BJ (cell line): ENCODE measurements around the gene DENND1C. TPM values are rescaled to one million over a fixed set of nuclear protein-coding genes. Genes with fewer than 3 reads are reported as not detected.

Experiments
- CTCF ChIA-PET: fragments of 350-600 bp; formaldehyde crosslinking; extraction: SDS; loops from one replicate; lab custom pipeline; 2021; ENCODE audit warnings: antibody characterized with exemption, inconsistent platforms; lab: Yijun Ruan, JAX
- POLR2A ChIA-PET: fragments of 300-600 bp; sonication (Branson Sonifier 250); formaldehyde crosslinking; extraction: SDS; loops from one replicate; lab custom pipeline; 2021; ENCODE audit warnings: antibody characterized with exemption; lab: Charles Lee
- DNase-seq: peaks from one replicate; pipeline ENCODE4 v3.0.0-alpha.2; 2011; ENCODE audit warnings: low read depth
- H3K27me3 ChIP-seq: 2 replicates; pipeline ENCODE4 v1.6.0; 2011; ENCODE audit warnings: low read length; ENCODE audit not compliant: control insufficient read depth, insufficient read depth
- H3K36me3 ChIP-seq: 2 replicates; pipeline ENCODE4 v1.5.1; 2011; ENCODE audit warnings: low read length; ENCODE audit not compliant: control insufficient read depth, insufficient read depth
- H3K4me3 ChIP-seq: 2 replicates; pipeline ENCODE4 v1.5.1; 2011; ENCODE audit warnings: low read depth, mild to moderate bottlenecking, control low read depth, low read length
- polyA plus RNA-seq: library from polyadenylated mRNA; depleted of rRNA; stranded (reverse); fragments of >200 nt; gene quantifications from 2 replicates; pipeline ENCODE4 v1.2.3, GENCODE V29; 2011
- TF ChIP-seq, protein P1 (sequence below): IDR thresholded peaks from 2 replicates; pipeline ENCODE4 v1.5.1; 2011; ENCODE audit warnings: low read depth, mild to moderate bottlenecking, control low read depth, inconsistent platforms, low read length, moderate library complexity; ENCODE audit not compliant: insufficient read depth

Gene DENND1C
- polyA plus RNA-seq, 1 experiment, result 0.07 TPM

DNA sequence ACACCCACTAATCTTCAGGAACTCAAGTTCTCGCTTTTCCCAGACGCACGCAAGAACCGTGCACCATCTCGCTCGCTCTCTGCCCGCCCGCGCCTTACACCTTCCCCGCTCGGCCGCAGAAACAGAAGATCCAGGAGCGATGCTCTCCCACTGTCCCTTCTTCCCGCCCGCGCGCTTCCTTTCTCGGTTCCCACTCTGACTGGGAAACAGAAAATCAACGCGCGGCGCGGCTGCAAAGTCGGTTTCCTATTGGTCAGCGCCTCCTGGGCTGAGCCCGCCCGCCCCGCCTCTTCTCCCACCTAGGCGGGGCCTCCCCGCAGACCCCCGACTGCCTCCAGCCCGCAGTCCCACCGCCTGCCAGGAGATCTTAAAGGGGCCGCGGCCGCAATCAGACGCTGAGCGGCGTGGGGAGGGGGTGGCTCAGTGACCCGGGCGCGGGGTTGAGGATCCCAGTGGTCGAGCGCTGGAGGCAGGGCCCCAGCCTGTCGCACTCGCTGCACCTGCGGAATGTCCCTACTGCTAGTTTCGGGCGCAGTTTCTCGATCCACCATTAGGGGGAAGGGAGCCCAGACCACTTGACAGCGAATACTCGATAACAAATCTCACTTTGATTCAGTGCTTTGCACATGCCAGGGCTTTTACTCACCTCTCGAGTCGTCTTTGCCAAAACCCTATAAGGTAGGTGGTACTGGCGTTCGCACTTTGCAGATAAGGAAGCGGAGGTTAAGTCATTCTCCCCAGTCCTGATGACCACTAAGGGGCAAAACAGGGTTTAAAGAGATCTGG is 21.3 kb downstream of the DENND1C start:
- peak; percentile 69 for DNase-seq
- ChIA-PET POLR2A (no interaction called here), CTCF (interaction anchor here (1.0 kb wide), 1 partner anchor 16 kb away, joined by 3 read pairs; no protein-coding TSS in a partner anchor)
- H3K36me3 ChIP-seq, result no peaks in the 10 kb centered on the region
- H3K4me3 ChIP-seq, result peak overlapping the region; percentile 80
- TF ChIP-seq, protein P1, sequence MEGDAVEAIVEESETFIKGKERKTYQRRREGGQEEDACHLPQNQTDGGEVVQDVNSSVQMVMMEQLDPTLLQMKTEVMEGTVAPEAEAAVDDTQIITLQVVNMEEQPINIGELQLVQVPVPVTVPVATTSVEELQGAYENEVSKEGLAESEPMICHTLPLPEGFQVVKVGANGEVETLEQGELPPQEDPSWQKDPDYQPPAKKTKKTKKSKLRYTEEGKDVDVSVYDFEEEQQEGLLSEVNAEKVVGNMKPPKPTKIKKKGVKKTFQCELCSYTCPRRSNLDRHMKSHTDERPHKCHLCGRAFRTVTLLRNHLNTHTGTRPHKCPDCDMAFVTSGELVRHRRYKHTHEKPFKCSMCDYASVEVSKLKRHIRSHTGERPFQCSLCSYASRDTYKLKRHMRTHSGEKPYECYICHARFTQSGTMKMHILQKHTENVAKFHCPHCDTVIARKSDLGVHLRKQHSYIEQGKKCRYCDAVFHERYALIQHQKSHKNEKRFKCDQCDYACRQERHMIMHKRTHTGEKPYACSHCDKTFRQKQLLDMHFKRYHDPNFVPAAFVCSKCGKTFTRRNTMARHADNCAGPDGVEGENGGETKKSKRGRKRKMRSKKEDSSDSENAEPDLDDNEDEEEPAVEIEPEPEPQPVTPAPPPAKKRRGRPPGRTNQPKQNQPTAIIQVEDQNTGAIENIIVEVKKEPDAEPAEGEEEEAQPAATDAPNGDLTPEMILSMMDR, result peak; percentile 65
- H3K27me3 ChIP-seq, result peaks cover 5% of the 10 kb centered on the region

DNA sequence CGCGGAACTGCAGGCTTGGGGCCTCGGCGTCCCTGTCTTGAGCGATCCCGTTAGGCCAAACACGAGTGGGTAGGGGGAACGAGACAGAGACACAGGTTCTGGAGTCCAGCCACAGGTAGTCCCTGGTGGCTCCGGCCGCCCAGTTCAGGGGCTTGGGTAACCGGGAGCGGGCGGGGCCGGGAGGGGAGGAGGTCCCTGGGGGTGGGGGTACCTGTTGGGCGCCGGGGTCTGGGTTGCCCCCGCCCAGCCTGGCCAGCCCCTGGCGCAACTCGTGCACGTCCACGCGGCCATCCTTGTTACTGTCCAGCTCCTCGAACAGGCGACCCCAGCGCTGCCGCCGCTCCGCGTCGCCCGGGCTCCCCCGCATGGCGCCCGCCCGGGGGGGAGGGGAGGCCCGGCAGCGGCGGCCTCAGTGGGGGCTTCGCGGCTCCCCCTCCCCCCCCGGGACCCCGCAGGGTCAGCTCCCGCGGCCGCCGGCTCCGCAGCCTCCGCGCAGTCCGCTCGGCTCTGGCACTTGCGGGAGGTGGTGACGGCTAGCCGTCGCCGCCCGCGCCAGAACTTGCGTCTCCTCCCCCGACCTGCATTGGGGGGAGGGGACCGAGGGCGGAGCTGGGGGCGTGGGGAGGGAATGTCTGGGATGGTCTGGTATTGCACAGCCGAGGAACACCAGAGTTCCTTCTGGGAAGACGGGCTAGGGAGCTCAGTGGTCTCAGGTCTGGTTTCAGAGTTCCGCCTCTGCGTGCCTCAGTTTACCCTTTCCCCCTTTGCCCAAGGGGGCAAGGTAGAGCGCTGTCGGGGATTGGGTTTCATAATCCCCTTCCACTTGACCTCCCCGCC is 22.1 kb downstream of the DENND1C start, which contains the start of gene SLC25A23:
Gene SLC25A23, minus strand, starts transcription at position 531 of the 837 bp plus-strand sequence. Its CDS starts 164 bp downstream, at position 367.
- DNase-seq, result peak; percentile 3
- Histone ChIP-seq H3K27me3 (peaks cover 4% of the 10 kb centered on the region), H3K36me3 (peaks cover 1% of the 10 kb centered on the region; the same call in 1 of the 2 replicates), H3K4me3 (peak within 1 kb of the TSS; percentile 80)
- ChIA-PET CTCF (interaction anchor here (1.0 kb wide), 1 partner anchor 17 kb away, joined by 3 read pairs; no protein-coding TSS in a partner anchor), POLR2A (no interaction called here)
- TF ChIP-seq, protein P1, result no peak

DNA sequence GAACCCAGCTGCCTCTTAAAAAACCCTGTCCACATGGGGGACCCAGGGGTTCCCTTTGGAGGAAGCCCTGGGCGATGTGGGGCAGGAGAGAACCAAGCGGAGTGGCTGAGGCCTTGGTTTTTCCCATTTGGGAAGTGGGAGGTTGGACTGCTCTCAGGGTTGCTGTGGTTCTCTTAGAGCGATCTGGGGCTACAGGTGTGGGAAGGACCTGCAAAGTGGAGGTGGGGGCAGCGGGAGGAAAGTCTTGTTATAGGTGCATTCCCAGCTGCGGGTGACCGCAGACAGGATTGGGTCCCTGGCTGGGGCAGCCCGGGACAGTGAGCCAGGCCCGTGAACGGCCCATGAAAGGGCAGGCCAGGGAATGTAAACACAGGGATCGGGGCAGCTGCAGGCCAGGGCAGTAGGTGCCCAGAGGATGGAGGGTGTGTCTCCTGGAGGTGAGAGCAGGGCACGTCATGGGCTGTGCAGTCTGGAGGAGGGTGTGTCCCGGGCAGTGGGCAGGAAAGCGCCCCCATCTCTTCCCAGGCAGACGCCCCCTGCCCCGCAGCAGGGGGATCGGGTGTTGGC is 22.8 kb downstream of the DENND1C start:
- H3K36me3 ChIP-seq, result peaks cover 8% of the 10 kb centered on the region
- POLR2A ChIA-PET, result no interaction called here
- H3K4me3 ChIP-seq, result peak overlapping the region; percentile 80
- CTCF ChIA-PET, result no interaction called here
- TF ChIP-seq, protein P1, result no peak
- H3K27me3 ChIP-seq, result peaks cover 2% of the 10 kb centered on the region
- DNase-seq, result no peak

DNA sequence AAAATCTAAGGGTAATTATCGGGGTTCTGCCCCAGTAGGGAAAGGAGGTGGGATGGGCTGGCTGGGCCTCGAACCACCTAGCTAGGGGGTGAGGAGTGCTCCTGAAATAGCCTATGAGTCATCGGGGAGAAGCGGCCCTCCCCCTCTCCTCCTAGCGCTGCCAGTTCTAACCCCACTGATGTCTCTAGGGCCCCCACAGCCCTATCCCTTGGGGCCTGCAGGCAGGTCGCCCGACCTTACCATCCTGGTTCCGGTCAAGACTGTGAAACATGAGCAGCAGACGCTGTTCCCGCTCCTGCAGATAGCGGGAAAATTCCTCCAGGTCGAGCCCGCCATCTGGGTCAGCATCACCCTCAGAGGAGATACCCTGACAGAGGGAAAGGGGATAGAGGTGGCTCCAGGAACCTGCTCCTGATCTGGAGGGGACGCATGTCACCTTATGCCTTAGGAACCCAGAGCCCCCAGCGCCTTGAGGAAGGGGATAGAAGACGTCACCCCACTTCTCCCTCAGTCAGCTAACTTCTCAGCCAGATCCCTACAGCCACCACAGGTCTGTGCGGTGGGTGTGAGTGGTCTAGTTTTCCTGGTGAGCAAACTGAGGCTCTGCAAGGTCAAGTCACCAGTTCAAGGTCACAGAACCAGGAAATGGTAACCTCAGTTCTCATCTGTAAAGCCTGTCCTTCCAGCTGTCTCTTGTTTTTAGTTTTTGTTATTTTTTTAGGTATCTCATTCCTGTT is 23.5 kb downstream of the DENND1C start:
- POLR2A ChIA-PET, result no interaction called here
- Histone ChIP-seq H3K36me3 (peaks cover 8% of the 10 kb centered on the region), H3K27me3 (no peaks in the 10 kb centered on the region), H3K4me3 (no peak overlapping the region; the same call in 1 of the 2 replicates)
- no peak for DNase-seq
- TF ChIP-seq, protein P1, result no peak
- CTCF ChIA-PET, result interaction anchor here (0.6 kb wide), 1 partner anchor 582 kb away, joined by 3 read pairs; no protein-coding TSS in a partner anchor
